ENCODE data around the gene CASP5. TPM values are rescaled to one million over a fixed set of nuclear protein-coding genes. Genes with fewer than 3 reads are reported as not detected.
"Not testable (repeated sequence)": the region's sequence is repeated elsewhere in the genome, so short reads cannot be mapped to it uniquely, and the experiment has no call there.

The CASP5 gene
- total and polyA plus RNA-seq, 7 donors: 0.05 TPM; not detected in 6

GRCh38 chr11:105040703-105041102 lies 17.7 kb upstream of the CASP5 start:
- Histone ChIP-seq H3K9me3 (no peaks in the 10 kb centered on the region), H3K36me3 (ENCODE audit: insufficient read depth in 1 of 2, low read depth in 1 of 2) (no peaks in the 10 kb centered on the region), H3K27me3 (ENCODE audit: insufficient read depth in 3 of 3, low read length in 2 of 3) (no peaks in the 10 kb centered on the region), H3K27ac (no peak overlapping the region), H3K4me1 (no peaks in the 10 kb centered on the region), H3K4me3 (no peak overlapping the region)
- whole genome bisulfite sequencing, 3 donors: 91 to 96% (median 95%) methylated on average over 2 of the region's 2 CpGs
- intact Hi-C loops (cut with DNase I): no loop called here
- ATAC-seq (no peak), DNase-seq (no peak)
- TF ChIP-seq, protein P1, sequence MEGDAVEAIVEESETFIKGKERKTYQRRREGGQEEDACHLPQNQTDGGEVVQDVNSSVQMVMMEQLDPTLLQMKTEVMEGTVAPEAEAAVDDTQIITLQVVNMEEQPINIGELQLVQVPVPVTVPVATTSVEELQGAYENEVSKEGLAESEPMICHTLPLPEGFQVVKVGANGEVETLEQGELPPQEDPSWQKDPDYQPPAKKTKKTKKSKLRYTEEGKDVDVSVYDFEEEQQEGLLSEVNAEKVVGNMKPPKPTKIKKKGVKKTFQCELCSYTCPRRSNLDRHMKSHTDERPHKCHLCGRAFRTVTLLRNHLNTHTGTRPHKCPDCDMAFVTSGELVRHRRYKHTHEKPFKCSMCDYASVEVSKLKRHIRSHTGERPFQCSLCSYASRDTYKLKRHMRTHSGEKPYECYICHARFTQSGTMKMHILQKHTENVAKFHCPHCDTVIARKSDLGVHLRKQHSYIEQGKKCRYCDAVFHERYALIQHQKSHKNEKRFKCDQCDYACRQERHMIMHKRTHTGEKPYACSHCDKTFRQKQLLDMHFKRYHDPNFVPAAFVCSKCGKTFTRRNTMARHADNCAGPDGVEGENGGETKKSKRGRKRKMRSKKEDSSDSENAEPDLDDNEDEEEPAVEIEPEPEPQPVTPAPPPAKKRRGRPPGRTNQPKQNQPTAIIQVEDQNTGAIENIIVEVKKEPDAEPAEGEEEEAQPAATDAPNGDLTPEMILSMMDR (IDR thresholded peaks at IDR 0.05): no peak

GRCh38 chr11:105034813-105035620 lies 12.0 kb upstream of the CASP5 start, which contains the start of gene CASP1:
Gene CASP1 (minus strand): TSS chr11:105035144. CDS start chr11:105035113, 31 bp downstream.
- TF ChIP-seq, protein P1 (IDR thresholded peaks at IDR 0.05): no peak
- H3K36me3 ChIP-seq (ENCODE audit: insufficient read depth in 1 of 2, low read depth in 1 of 2): peaks cover 0 to 3% of the 10 kb centered on the region in 2 donors
- H3K4me1 ChIP-seq: no peaks in the 10 kb centered on the region
- ATAC-seq (peak; percentile 46 to 84 (median 68)), DNase-seq (no peak)
- WGBS, 3 donors: 24 to 26% (median 25%) methylated on average over 3 of the region's 3 CpGs
- intact Hi-C loops (cut with DNase I): loop anchor here in 1 of 2 donors (10.0 kb wide), 1 partner anchor 130 kb away; no protein-coding TSS in a partner anchor
- H3K27ac ChIP-seq: no peak within 1 kb of the TSS
- peak within 1 kb of the TSS; percentile 58 for H3K4me3 ChIP-seq
- H3K9me3 ChIP-seq: no peaks in the 10 kb centered on the region
- no peaks in the 10 kb centered on the region for H3K27me3 ChIP-seq (ENCODE audit: insufficient read depth in 3 of 3, low read length in 2 of 3)

- intact Hi-C loops (cut with DNase I): loop anchor here in 1 of 2 donors (10.0 kb wide), 1 partner anchor 130 kb away; no protein-coding TSS in a partner anchor
- H3K27ac ChIP-seq; H3K9me3 ChIP-seq; H3K4me1 ChIP-seq; DNase-seq; H3K27me3 ChIP-seq (ENCODE audit: insufficient read depth in 3 of 3, low read length in 2 of 3); H3K36me3 ChIP-seq (ENCODE audit: insufficient read depth in 1 of 2, low read depth in 1 of 2): not testable (repeated sequence)
- peak in 2 of 4 donors; percentile 5 to 29 for ATAC-seq
- 59 to 73% (median 67%) methylated on average over 2 of the region's 2 CpGs for WGBS, 3 donors
- H3K4me3 ChIP-seq: peak overlapping the region; percentile 58
Observed at GRCh38 chr11:105034388-105034787, 11.4 kb upstream of the CASP5 start.

DNA sequence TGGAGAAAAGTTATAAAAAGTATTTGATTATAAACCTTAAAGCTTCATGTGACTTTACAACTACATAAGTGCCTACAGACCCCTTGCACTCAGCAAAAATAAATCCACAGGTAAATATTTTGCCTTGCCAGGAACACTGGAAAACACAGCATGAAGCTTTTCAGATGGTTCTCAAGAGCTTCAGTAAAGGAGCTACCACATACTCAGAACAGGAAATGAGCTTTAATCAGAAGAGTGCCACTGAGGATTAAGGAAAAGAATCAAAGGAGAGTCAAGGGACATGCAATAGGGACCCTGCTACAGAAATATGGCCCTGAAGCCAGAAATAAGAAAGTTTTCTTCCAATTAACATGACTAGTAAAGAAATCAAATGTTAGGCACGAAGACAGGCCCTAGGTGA lies 10.8 kb upstream of the CASP5 start:
- intact Hi-C loops (cut with DNase I): loop anchor here in 1 of 2 donors (10.0 kb wide), 1 partner anchor 131 kb away; no protein-coding TSS in a partner anchor
- no peak overlapping the region for H3K27ac ChIP-seq

GRCh38 chr11:105033343-105033742 lies 10.4 kb upstream of the CASP5 start:
- no peaks in the 10 kb centered on the region for H3K4me1 ChIP-seq
- H3K27ac ChIP-seq: no peak overlapping the region
- ATAC-seq: no peak
- no peaks in the 10 kb centered on the region for H3K27me3 ChIP-seq (ENCODE audit: insufficient read depth in 3 of 3, low read length in 2 of 3)
- intact Hi-C loops (cut with DNase I): loop anchor here in 1 of 2 donors (10.0 kb wide), 1 partner anchor 131 kb away; no protein-coding TSS in a partner anchor
- H3K4me3 ChIP-seq: peak overlapping the region; percentile 58
- 77 to 89% (median 81%) methylated on average over 3 of the region's 3 CpGs for WGBS, 3 donors
- H3K36me3 ChIP-seq (ENCODE audit: insufficient read depth in 1 of 2, low read depth in 1 of 2): peaks cover 3 to 10% of the 10 kb centered on the region in 2 donors
- no peak for DNase-seq
- H3K9me3 ChIP-seq: no peaks in the 10 kb centered on the region
- TF ChIP-seq, protein P1 (IDR thresholded peaks at IDR 0.05): no peak

More for the DNA sequence above, 10.8 kb upstream of the CASP5 start:
- Histone ChIP-seq H3K27me3 (ENCODE audit: insufficient read depth in 3 of 3, low read length in 2 of 3) (no peaks in the 10 kb centered on the region), H3K9me3 (no peaks in the 10 kb centered on the region), H3K36me3 (ENCODE audit: insufficient read depth in 1 of 2, low read depth in 1 of 2) (peaks cover 3 to 10% of the 10 kb centered on the region in 2 donors), H3K4me1 (no peaks in the 10 kb centered on the region), H3K4me3 (peak overlapping the region; percentile 58)
- no peak for ATAC-seq
- WGBS, 3 donors: 75 to 87% (median 84%) methylated on average over 1 of the region's 1 CpG
- DNase-seq: no peak
- TF ChIP-seq, protein P1 (IDR thresholded peaks at IDR 0.05): no peak

Data from psoas muscle (tissue), 8 donors.